ENCODE data around the gene DHRS12.

The DHRS12 gene

DNA sequence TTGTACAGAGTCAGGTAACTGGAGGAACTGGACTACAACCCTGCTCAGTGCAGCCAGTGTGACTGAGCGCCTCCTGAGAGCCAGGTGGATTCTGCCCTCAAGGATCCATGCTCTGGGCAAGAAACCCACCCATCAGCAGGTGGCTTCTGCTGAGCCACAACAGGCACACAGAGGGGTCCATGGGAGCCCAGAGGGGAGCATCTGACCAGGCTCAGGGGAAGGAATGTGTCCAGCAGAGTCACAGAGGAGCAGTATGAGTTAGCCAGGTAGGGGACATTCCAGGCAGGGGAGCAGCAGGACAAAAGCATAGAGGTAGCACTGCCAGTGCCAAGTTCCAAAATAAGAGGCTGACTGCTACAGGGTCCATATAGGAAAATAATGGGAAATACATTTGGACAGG, 19.9 kb downstream of the DHRS12 start:
- Histone ChIP-seq H3K9ac (ENCODE audit: low read length in 5 of 5) (no peak overlapping the region), H3K4me3 (ENCODE audit: low read depth in 1 of 5, low read length in 5 of 5) (no peak overlapping the region), H3K9me3 (ENCODE audit: control insufficient read depth in 5 of 5, low read length in 5 of 5) (no peaks in the 10 kb centered on the region), H3K27ac (ENCODE audit: low read depth, low read length) (peak overlapping the region; percentile 30), H3K36me3 (ENCODE audit: control insufficient read depth in 5 of 5, insufficient read depth in 5 of 5, low read length in 5 of 5) (peaks cover 0 to 12% (median 0%) of the 10 kb centered on the region in 5 donors), H3K27me3 (ENCODE audit: control insufficient read depth in 5 of 5, insufficient read depth in 4 of 5, low read length in 5 of 5) (no peaks in the 10 kb centered on the region), H3K4me1 (ENCODE audit: control insufficient read depth in 5 of 5, insufficient read depth in 5 of 5, low read length in 5 of 5) (peaks cover 19 to 33% (median 30%) of the 10 kb centered on the region in 5 donors)

DNA sequence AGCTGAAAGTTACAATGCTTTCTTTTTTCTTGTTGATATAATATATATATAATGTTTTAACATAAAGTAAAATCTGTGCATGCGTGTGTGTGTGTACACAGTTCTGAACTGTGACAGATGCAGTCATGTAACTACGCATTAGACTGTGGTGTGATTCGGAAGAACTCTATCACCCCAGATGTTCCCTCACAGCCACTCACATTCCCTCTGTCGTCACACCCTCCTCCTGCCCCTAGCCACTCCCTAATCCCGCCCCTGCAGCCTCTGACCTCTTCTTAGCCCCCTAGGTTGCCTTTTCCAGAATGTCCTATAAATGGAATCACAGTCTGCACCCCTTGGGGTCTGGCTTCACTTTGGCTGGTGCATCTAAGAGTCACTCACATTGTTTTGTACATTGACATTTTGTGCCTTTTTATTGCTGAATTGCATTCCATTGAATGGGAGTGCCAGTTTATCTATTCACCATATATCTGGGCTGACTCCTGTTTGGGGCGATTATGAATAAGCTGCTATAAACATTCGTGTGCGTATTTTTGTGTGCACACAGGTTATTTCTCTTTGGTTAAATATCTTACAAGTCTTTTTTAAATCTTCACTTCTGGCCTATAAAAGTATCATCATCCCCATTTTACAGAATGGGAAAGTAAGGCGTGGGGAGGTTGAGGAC, 20.4 kb downstream of the DHRS12 start:
- no peak overlapping the region for H3K4me3 ChIP-seq (ENCODE audit: low read depth in 1 of 5, low read length in 5 of 5)
- H3K27ac ChIP-seq (ENCODE audit: low read depth, low read length) = no peak overlapping the region
- H3K4me1 ChIP-seq (ENCODE audit: control insufficient read depth in 5 of 5, insufficient read depth in 5 of 5, low read length in 5 of 5) = peaks cover 19 to 33% (median 30%) of the 10 kb centered on the region in 5 donors
- H3K9me3 ChIP-seq (ENCODE audit: control insufficient read depth in 5 of 5, low read length in 5 of 5) = no peaks in the 10 kb centered on the region
- no peaks in the 10 kb centered on the region for H3K27me3 ChIP-seq (ENCODE audit: control insufficient read depth in 5 of 5, insufficient read depth in 4 of 5, low read length in 5 of 5)
- H3K36me3 ChIP-seq (ENCODE audit: control insufficient read depth in 5 of 5, insufficient read depth in 5 of 5, low read length in 5 of 5) = peaks cover 0 to 7% (median 0%) of the 10 kb centered on the region in 5 donors
- no peak overlapping the region for H3K9ac ChIP-seq (ENCODE audit: low read length in 5 of 5)

DNA sequence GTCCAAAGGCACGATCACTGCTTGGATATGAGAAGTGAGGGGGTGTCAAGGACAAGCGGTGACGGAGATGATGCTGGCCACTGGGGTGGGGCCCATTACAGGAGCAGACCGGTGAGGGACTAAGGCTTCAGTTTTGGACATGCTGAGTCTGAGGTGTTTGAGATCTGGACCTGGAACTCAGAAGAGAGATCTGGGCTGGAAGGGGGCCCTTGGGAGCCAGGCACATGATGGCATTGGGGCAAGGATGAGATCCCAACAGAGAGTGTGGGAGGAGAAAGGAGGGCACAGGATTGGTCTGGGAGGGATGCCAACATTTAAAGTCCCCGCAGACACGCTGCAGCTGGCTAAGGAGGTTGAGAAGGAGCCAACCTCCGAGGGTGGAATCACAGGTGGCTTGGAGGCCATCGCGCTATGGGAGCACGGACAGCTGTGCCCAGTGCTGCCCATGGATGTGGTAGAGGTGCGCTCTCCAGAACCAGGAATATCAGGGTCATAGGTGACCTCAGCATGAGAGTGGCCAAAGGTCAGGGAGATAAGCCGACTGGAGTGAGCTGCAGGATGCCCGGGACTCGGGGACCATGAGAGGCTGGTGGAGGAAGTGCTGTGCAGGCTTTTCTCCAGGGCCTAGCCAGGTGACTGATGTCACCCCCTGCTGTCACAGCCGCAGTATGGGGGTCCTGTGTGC, 21.8 kb downstream of the DHRS12 start:
- no peaks in the 10 kb centered on the region for H3K27me3 ChIP-seq (ENCODE audit: control insufficient read depth in 5 of 5, insufficient read depth in 4 of 5, low read length in 5 of 5)
- peaks cover 18 to 36% (median 29%) of the 10 kb centered on the region in 5 donors for H3K4me1 ChIP-seq (ENCODE audit: control insufficient read depth in 5 of 5, insufficient read depth in 5 of 5, low read length in 5 of 5)

DNA sequence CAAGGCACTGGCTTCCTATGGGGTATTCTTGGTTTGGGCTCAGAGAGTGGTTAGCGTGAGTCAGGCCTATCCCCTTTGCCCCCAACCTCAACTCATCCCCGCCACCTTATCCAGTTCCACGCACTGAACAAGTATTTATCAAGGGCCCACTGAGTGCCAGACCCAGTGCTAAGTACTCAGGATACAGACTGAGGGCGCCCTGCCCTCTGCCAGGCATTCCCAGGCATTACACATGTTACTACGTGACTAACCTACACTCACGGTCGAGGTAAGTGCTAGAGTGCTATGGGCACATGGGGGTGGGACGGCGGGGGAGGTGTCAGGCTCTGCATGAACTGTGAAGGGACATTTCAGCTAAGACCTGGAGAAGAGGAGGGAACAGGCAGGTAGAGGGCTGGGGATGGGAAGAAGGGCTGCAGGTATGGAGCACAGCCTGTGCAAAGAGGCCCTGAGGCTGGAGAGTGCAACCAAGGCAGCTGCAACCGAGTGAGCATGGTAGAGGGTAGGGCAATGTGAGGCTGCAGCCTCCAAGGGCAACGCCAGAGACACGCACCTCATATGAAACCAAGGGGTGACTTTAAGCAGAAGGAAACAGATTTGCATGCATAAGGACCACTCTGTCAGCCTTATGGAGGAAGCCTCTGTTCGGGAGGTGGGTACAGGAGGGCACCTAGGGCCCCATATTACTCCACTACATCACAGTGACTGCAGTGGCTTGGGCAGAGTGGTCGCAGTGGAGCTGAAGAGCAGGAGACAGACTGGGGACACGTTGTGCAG, 22.5 kb downstream of the DHRS12 start:
- Histone ChIP-seq H3K9ac (ENCODE audit: low read length in 5 of 5) (no peak overlapping the region), H3K27me3 (ENCODE audit: control insufficient read depth in 5 of 5, insufficient read depth in 4 of 5, low read length in 5 of 5) (no peaks in the 10 kb centered on the region)

More for the DNA sequence above, 21.8 kb downstream of the DHRS12 start:
- peaks cover 0 to 9% (median 0%) of the 10 kb centered on the region in 5 donors for H3K36me3 ChIP-seq (ENCODE audit: control insufficient read depth in 5 of 5, insufficient read depth in 5 of 5, low read length in 5 of 5)
- no peaks in the 10 kb centered on the region for H3K9me3 ChIP-seq (ENCODE audit: control insufficient read depth in 5 of 5, low read length in 5 of 5)
- no peak overlapping the region for H3K9ac ChIP-seq (ENCODE audit: low read length in 5 of 5)
- H3K27ac ChIP-seq (ENCODE audit: low read depth, low read length) = no peak overlapping the region
- H3K4me3 ChIP-seq (ENCODE audit: low read depth in 1 of 5, low read length in 5 of 5) = no peak overlapping the region

DNA sequence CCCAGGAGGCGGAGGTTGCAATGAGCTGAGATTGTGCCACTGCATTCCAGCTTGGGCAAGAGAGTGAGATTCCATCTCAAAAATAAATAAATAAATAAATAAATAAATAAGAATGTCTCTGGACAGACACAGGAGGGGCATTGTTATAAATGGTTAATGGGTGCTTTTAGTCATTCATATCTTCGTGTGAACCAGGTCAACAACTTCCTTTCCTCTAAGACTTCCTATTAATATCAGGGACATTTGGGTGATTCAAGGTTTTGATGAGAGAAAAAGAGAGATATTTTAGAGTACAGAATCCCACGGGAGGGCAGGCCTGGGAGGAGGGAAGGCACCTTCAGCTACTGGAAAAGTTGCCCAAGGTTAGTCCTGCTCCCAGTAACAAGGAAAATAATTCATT, 23.9 kb downstream of the DHRS12 start:
- no peak overlapping the region for H3K4me3 ChIP-seq (ENCODE audit: low read depth in 1 of 5, low read length in 5 of 5)
- H3K36me3 ChIP-seq (ENCODE audit: control insufficient read depth in 5 of 5, insufficient read depth in 5 of 5, low read length in 5 of 5) = peaks cover 0 to 9% (median 0%) of the 10 kb centered on the region in 5 donors
- H3K9ac ChIP-seq (ENCODE audit: low read length in 5 of 5) = no peak overlapping the region
- H3K9me3 ChIP-seq (ENCODE audit: control insufficient read depth in 5 of 5, low read length in 5 of 5) = no peaks in the 10 kb centered on the region
- H3K27me3 ChIP-seq (ENCODE audit: control insufficient read depth in 5 of 5, insufficient read depth in 4 of 5, low read length in 5 of 5) = no peaks in the 10 kb centered on the region
- peaks cover 0 to 19% (median 13%) of the 10 kb centered on the region in 5 donors for H3K4me1 ChIP-seq (ENCODE audit: control insufficient read depth in 5 of 5, insufficient read depth in 5 of 5, low read length in 5 of 5)
- H3K27ac ChIP-seq (ENCODE audit: low read depth, low read length) = no peak overlapping the region

More for the DNA sequence above, 22.5 kb downstream of the DHRS12 start:
- Histone ChIP-seq H3K27ac (ENCODE audit: low read depth, low read length) (no peak overlapping the region), H3K4me1 (ENCODE audit: control insufficient read depth in 5 of 5, insufficient read depth in 5 of 5, low read length in 5 of 5) (peaks cover 12 to 29% (median 25%) of the 10 kb centered on the region in 5 donors), H3K4me3 (ENCODE audit: low read depth in 1 of 5, low read length in 5 of 5) (no peak overlapping the region), H3K9me3 (ENCODE audit: control insufficient read depth in 5 of 5, low read length in 5 of 5) (no peaks in the 10 kb centered on the region), H3K36me3 (ENCODE audit: control insufficient read depth in 5 of 5, insufficient read depth in 5 of 5, low read length in 5 of 5) (peaks cover 0 to 9% (median 0%) of the 10 kb centered on the region in 5 donors)

DNA sequence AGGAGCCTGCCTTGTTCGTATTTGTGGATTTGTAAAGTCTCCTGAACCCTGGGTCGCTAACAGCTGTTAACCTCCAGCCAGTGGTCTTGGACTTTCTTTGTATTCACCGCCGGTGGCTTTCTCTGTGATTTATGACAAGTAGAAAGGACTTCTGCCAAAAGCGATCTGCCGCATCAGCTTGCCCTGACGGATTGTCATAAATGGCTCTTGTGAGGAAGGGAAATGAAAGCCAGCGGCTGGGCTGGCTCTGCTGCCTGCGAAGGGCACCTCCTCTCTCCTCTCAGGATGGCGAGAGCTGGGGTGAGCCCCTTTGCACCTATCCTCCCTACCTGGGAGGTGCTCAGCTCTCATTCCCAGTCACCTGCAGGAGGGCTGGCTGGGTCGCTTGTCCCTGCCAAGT, 25.6 kb downstream of the DHRS12 start:
- peaks cover 0 to 15% (median 5%) of the 10 kb centered on the region in 5 donors for H3K36me3 ChIP-seq (ENCODE audit: control insufficient read depth in 5 of 5, insufficient read depth in 5 of 5, low read length in 5 of 5)
- H3K27me3 ChIP-seq (ENCODE audit: control insufficient read depth in 5 of 5, insufficient read depth in 4 of 5, low read length in 5 of 5) = no peaks in the 10 kb centered on the region
- no peak overlapping the region for H3K27ac ChIP-seq (ENCODE audit: low read depth, low read length)
- H3K4me3 ChIP-seq (ENCODE audit: low read depth in 1 of 5, low read length in 5 of 5) = no peak overlapping the region
- peaks cover 0 to 19% (median 13%) of the 10 kb centered on the region in 5 donors for H3K4me1 ChIP-seq (ENCODE audit: control insufficient read depth in 5 of 5, insufficient read depth in 5 of 5, low read length in 5 of 5)
- no peaks in the 10 kb centered on the region for H3K9me3 ChIP-seq (ENCODE audit: control insufficient read depth in 5 of 5, low read length in 5 of 5)
- no peak overlapping the region for H3K9ac ChIP-seq (ENCODE audit: low read length in 5 of 5)

DNA sequence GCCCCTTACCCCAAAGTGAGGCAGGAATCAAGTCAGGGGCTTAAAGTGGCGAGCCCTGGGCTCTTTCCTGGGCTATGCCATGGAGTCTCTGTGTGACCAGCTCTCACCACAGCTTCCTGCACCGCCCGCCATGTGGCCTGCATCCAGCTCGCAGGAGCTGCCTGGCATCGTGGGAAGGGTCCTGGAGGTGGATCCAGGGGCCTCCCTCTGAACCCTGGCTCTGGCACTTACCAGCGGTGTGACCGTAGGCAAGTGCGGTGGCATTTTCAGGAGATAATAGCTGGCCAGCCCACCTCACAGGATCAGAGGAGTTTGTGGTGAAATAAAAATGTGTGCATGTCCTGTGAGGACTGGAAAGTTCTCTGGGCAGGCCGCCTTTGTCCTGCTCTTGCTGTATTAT, 26.0 kb downstream of the DHRS12 start:
- peaks cover 0 to 18% (median 5%) of the 10 kb centered on the region in 5 donors for H3K36me3 ChIP-seq (ENCODE audit: control insufficient read depth in 5 of 5, insufficient read depth in 5 of 5, low read length in 5 of 5)
- H3K27me3 ChIP-seq (ENCODE audit: control insufficient read depth in 5 of 5, insufficient read depth in 4 of 5, low read length in 5 of 5) = no peaks in the 10 kb centered on the region
- no peak overlapping the region for H3K9ac ChIP-seq (ENCODE audit: low read length in 5 of 5)
- H3K27ac ChIP-seq (ENCODE audit: low read depth, low read length) = no peak overlapping the region
- H3K9me3 ChIP-seq (ENCODE audit: control insufficient read depth in 5 of 5, low read length in 5 of 5) = no peaks in the 10 kb centered on the region
- H3K4me3 ChIP-seq (ENCODE audit: low read depth in 1 of 5, low read length in 5 of 5) = no peak overlapping the region
- peaks cover 0 to 19% (median 13%) of the 10 kb centered on the region in 5 donors for H3K4me1 ChIP-seq (ENCODE audit: control insufficient read depth in 5 of 5, insufficient read depth in 5 of 5, low read length in 5 of 5)

DNA sequence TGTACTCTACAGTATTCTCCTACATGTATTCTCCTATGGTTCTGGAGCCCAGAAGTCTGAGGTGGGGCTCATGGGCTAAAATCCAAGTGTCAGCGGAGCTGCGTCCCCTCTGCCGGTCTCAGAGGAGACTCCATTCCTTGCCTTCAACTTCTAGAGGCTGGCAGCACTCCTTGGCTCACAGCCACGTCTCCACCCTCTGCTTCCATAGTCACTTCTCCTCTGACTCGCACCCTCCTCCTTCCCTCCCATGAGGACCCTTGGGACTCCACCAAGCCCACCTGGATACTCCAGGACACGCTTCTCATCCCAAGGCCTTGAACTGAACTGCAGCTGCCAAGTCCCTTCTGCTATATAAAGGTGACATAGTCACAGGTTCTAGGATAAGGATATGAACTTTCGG, 27.8 kb downstream of the DHRS12 start:
- Histone ChIP-seq H3K4me1 (ENCODE audit: control insufficient read depth in 5 of 5, insufficient read depth in 5 of 5, low read length in 5 of 5) (peaks cover 0 to 13% (median 5%) of the 10 kb centered on the region in 5 donors), H3K27ac (ENCODE audit: low read depth, low read length) (no peak overlapping the region), H3K9me3 (ENCODE audit: control insufficient read depth in 5 of 5, low read length in 5 of 5) (no peaks in the 10 kb centered on the region), H3K27me3 (ENCODE audit: control insufficient read depth in 5 of 5, insufficient read depth in 4 of 5, low read length in 5 of 5) (no peaks in the 10 kb centered on the region), H3K9ac (ENCODE audit: low read length in 5 of 5) (no peak overlapping the region), H3K36me3 (ENCODE audit: control insufficient read depth in 5 of 5, insufficient read depth in 5 of 5, low read length in 5 of 5) (peaks cover 0 to 18% (median 10%) of the 10 kb centered on the region in 5 donors), H3K4me3 (ENCODE audit: low read depth in 1 of 5, low read length in 5 of 5) (no peak overlapping the region)

DNA sequence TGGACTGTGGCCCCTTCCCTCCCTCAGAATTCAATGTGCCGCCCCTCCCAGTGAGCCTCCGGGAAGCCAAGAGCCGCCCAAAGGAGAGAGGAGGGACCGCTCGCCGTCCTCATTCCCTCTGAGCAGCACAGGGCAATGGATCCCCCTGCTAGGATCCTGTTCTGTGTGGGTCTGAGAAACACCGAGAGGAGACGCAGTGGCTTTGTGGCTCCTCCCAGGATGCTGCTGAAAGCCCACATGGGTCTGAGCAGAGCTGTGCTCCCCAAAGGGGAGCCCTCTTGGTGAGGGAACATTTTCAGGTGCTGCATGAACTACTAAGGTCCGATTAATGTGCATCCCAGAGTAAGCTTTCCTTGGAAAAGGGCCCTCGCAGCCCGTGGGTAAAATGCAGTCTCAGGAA, 30.4 kb downstream of the DHRS12 start:
- Histone ChIP-seq H3K4me3 (ENCODE audit: low read depth in 1 of 5, low read length in 5 of 5) (no peak overlapping the region), H3K9ac (ENCODE audit: low read length in 5 of 5) (no peak overlapping the region), H3K9me3 (ENCODE audit: control insufficient read depth in 5 of 5, low read length in 5 of 5) (no peaks in the 10 kb centered on the region), H3K36me3 (ENCODE audit: control insufficient read depth in 5 of 5, insufficient read depth in 5 of 5, low read length in 5 of 5) (peaks cover 0 to 25% (median 17%) of the 10 kb centered on the region in 5 donors), H3K27me3 (ENCODE audit: control insufficient read depth in 5 of 5, insufficient read depth in 4 of 5, low read length in 5 of 5) (no peaks in the 10 kb centered on the region), H3K27ac (ENCODE audit: low read depth, low read length) (no peak overlapping the region), H3K4me1 (ENCODE audit: control insufficient read depth in 5 of 5, insufficient read depth in 5 of 5, low read length in 5 of 5) (peaks cover 4 to 34% (median 28%) of the 10 kb centered on the region in 5 donors)
